GM18867 (cell line): ENCODE data around the gene TPPP.
A peak's percentile ranks its signal among the peaks of the same experiment; 100 is the strongest.

ENCODE experiments used
- ATAC-seq: cut with Tn5 transposase; IDR thresholded peaks from one replicate; pipeline ENCODE4 v1.9.1; 2021; ENCODE audit warnings: mild to moderate bottlenecking, moderate library complexity; ENCODE audit not compliant: unreplicated experiment

TPPP gene

DNA sequence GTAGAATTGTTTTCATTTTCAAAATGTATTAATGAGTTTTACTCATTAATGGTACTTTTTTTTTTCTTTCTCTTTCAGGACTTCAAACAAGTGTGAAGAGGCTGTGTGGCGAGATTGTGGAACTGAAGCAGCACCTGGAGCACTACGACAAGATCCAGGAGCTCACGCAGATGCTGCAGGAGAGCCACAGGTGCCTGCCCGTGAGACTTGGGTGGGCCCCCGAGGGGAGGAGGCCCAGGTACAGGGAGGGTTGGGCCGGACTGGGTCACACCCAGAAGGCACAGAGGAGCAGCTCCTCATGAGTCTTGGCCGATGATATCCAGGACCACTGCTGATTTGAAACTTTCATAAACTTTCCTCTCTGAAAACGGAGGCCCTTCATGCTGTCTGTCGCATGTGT, 45.4 kb downstream of the TPPP start:
- no peak for ATAC-seq

DNA sequence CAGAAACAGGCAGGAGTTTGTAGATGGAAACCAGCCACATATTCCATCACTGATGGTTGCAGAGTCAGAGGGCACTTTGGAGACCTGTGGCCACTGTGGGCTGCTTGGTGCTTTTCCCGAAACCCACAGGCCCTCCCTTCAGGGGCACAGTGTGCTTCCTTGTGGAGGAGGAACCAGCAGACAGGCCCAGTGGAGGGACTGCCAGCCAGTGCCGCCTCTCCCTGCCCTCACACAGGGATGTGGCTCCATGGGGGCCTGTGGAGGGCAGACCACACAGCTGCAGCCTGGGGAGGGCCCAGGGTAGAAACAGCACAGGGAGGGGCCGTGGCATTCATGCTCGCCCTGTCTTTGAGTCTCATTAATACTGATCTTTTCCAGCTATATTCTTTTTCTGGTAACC, 45.8 kb downstream of the TPPP start:
- no peak for ATAC-seq

DNA sequence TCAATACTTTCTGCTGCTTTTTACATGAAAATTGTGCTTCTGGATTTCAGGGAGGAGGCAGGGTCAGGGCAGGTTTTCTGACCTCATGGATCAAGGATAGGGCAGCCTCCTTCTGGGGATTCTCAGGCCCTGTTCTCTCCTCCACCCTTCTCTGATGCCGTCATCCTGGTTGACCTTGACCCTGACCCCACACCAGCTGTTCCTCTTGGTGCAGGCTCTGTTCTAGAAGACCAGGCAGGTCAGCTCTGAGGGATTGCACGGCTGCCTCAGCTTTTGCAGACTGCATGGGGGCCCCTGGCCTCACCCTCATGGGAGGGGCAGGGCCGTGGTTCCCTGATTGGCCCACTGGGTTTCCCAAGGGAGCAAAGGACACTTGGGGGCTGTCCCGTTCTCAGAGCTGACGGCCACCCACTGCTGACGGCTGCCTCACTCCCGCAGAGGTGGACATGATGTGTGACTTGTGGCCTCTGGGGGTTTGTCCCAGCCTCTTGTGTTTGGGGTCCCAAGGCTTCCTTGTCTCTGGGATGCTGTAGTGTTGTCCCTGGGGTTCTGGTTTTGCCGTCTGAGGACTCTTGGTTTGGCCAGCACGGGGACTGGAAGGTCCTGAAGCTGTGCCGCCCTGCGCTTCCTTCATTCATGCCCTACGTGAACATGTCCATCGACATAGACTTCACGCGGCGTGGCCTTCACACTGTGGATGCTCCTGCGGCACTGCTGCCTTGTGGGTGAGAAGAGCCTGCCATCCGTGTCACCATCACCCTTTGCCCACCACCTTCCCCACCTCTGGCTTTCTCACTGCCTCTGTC, 46.6 kb downstream of the TPPP start:
- ATAC-seq = no peak

DNA sequence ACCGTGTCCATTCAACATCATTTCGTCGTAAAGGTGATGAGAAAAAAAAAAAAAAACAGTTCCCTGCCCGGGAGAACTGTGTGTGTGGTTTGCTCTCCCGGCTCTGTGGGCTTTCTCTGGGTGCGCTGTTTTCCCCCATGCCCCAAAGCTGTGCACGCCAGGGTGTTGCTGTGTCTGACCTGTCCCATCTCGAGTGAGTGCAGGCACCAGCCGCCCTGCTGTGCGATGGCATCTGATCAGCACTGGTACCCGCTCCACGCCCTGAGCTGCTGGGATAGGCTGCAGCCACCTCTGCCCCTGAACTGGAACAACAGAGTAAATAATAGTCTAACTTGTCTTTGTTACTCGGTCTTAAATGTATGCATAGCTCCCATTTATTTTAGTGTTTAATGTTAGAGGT, 47.7 kb downstream of the TPPP start:
- ATAC-seq = no peak

DNA sequence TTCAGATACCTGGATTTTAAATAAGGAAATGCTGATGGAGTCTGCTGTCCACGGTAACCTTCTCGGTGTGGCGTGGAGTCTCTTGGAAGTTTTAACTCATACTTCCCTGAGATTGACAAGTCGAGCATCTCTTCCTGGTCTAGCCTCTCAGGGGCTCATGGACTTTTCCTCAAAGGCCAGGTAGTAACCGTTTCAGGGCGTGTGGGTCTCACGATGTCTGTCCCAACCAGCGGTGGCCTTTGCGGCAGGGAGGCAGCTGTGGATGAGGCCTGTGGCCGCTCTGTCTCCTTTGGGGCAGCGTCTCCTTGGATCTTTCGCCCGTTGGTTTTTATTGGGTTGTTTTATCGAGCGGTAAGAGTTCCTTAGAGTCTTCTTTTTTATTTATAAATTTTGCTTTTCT, 48.2 kb downstream of the TPPP start:
- ATAC-seq = no peak

- no peak for ATAC-seq
Observed at GRCh38 chr5:644509-644908, 48.6 kb downstream of the TPPP start.

DNA sequence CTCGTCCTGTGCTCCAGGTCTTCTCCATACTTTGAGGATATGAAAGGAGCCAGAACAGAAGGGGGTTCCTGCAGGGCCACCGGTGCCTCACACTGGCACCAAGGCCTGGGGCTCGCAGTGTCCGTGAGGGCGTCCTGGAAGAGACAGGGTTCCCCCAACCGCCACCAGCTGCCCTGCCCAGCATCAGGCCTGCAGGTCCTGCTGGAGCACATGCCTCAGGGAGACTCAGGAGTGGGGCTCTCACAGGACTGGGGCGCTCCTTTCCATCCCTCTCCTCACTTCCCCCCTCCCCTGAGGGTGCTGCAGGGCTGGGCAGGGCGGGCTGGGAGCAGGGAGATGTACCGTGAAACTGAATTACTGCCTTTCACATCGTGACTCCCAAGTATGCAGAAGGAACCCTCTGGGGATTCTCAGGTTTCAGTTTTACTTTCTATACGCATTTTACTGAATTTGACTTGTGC, 49.3 kb downstream of the TPPP start:
- ATAC-seq = peak; percentile 77

DNA sequence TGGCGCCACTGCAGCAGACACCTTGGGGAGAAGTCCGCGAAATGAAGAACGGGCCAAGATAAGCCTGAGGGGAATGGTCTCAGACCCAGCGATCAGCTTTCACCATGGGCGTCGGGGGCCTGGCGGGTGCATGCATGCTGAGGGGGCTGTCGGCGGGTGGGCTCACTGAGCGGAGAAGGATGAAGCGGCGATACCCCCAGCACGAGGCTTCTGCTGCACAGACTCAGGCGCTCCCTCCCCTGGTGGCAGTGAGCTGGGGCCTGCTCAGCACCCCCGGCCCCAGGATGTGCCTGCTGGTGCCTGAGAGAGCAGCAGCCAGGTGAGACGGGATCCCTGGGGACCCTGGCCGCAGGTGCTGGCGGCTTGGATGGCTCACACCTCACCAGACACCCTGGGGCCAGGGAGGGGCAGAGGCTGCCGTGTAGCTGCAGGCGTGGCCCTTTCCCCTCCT, 49.8 kb downstream of the TPPP start:
- ATAC-seq = peak; percentile 37

- ATAC-seq = no peak
Observed at GRCh38 chr5:642481-642880, 50.7 kb downstream of the TPPP start.

DNA sequence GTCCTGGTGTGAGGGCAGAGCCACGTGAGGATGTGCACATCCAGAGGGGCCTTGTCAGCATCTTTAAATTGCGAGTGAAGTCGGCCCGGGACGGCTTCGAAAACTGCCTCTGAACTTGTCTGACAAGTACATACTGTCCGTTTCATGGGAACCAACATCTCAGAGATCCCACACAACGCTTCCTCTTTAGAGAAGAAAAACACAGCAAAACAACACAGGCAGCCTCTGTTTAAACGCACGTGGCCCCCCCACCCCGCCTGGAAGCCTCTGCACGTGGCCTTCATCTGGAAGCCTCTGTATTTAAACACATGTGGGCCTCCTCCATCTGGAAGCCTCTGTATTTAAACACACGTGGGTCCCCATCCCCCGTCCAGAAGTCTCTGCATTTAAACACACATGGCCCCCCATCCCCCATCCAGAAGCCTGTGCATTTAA, 51.8 kb downstream of the TPPP start:
- no peak for ATAC-seq

DNA sequence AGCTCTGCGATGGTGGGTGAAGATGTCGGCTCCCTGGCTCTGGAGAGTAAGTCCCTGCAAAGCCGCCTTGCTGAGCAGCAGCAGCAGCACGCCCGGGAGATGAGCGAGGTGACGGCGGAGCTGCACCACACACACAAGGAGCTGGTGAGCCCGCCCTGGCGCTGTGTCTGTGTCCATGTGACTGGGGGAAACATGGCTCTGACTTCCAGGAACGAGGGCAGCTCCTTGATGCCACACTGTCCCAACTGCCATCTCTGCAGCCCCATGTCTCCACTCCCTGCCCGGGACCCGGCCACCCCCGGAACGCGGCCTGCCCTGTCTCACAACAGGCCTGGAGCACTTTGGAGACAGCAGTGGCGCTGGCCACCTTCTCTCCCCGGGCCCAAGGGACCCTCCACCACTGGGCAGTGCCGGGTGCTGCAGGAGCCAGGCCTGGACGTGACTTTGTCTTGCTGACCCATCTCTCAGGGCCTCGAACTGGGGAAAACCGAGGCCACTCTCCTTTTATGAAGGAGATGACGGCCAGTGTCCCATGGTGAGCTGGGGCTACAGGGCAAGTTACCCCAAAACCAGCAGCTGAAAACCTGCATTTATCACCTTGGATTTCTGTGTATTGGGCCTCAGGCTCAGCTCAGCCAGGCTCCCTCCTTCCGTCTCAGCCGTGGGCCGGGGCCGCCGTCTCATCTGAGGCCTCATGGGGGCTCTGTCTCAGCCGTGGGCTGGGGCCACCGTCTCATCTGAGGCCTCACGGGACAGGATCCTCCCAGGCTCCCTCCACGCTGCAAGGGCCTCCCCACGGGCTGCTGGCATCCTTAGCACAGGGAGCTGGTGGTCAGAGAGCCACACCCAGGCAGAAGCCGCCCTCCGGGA, 52.5 kb downstream of the TPPP start:
- no peak for ATAC-seq

DNA sequence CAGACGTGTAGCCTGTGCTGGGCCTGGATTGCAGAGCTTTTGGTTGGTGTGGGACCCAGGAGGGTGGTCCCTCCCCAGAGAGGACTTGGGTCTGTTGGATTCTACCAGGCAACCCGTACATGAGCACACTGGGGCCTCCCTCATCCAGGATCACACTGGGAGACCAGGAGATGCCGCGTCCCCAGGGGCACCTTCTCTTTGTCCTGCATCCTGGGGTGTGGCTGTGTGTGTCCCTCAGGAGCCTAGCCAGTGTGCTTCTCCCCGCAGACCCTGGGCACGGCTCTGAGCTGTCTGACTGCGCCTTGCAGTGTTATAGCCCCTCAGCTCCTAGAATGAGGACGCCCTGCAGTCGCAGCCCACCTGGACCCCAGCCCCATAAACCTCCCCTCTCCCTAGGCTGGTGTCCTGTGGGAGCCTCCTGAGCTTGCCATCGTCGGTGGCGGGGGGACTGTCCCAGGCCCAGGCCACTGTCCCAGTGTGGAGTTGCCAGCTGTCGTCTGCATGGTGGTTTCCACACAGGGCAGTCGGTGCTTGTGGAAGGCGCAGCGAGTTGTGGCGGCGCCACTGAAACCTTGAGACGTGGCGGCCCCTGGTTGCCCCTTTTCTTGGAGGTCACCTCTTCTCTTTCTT, 53.5 kb downstream of the TPPP start:
- ATAC-seq = no peak

DNA sequence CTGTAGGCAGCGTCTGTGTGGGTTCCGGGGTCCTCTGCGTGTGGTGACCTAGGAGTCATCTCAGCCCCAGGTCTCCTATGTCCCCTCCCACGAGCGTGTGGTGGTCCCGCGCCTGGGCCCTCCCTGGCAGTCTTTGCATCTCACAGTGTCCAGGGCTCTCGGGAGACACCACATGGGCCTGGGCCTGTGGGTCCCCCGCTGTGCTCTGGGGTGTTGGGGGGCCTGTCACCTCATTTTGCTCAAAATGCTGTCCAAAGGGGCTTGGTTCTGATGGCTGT, 54.0 kb downstream of the TPPP start:
- no peak for ATAC-seq

DNA sequence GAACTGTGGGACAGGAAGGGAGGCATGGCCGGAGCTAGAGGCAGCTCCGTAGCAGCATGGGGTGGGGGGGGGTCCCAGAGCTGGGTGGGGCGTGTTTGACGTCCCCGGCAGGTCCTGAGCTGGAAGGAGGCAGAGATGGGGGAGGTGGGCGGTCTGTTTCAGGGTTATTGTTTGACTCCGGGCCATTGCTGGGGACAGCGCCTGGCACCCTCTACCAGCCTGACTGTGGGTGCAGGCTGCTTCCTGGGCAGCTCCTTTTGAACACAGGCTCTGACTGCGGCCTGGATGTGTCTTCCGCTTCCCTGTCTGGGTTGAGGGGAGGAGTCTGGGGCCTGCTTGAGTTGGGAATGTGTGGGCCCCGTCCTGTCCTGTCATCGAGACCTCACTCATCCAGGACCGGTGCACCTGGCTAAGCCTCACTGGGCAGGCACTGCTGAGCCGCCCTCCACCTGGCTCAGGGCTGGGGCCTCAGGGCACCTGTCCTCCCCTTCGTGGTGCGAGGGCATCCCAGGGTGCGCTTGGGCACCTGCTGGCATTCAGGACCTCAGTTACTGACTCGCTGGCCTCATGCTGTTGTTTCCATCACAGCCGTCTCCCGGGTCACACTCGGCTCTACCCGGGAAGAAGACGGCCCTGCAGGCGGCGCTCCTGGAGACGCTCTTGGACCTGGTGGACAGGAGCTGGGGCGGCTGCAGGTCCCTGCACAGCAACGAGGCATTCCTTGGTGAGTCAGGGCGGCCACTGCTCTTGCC, 54.5 kb downstream of the TPPP start:
- no peak for ATAC-seq

DNA sequence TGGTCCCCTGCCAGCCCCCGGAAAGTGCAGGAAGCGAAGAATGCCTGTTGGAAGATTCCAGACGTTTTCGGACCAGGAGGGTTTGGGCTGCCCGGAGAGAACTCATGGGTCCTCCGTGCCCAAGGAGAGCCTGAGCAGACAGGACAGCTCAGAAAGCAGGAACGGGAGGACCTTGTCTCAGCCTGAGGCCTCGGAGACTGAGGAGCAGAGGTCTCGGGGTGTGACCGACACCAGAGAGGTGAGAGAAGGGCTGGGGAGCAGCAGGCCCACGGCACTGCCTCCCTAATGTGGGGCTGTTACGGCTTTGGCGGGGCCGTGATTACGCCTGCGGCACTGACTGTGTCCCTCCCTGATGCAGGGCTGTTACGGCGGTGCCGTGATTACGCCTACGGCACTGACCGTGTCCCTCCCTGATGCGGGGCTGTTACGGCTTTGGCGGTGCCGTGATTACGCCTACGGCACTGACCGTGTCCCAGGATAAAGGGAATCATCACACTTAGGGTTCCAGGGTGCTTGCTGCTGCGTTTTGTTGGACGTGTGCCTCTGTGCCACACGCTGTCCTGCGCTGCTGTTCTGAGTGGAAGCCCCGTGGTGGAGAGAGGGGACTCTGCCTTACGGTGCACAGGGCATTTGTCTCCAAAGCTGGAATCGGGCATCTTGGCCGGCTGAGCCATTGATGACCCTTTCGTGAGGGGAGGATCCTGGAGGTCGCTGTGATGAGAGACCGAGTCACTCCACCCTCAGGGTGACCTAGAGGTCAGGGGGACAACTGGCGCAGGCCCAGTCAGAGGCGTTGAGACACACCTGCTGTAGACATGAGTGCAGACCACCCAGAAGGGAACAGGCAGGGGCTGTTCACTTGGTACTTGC, 55.3 kb downstream of the TPPP start:
- ATAC-seq = no peak

- no peak for ATAC-seq
Observed at GRCh38 chr5:636951-637350, 56.2 kb downstream of the TPPP start.

GRCh38 chr5:635306-636055, 57.7 kb downstream of the TPPP start:
- no peak for ATAC-seq

DNA sequence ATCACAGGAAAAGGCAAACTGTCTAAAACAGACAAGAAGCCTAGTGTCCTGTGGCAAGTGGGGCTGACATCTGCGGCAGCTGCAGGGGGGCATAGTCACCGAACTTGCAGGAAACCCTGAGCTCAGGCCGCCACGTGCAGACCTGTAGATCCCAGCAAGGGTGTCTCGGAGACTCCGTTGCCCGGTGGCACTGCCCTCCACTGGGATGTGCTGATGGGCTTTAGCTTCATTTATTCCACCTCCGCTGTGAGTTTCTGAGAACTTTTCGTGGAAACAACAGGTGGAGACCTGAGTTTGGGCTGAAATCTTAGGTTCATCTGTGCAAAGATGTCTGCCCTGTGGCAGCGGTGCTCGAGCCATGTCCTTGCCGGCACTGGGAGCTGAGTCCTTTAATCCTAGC, 59.0 kb downstream of the TPPP start:
- ATAC-seq = no peak

DNA sequence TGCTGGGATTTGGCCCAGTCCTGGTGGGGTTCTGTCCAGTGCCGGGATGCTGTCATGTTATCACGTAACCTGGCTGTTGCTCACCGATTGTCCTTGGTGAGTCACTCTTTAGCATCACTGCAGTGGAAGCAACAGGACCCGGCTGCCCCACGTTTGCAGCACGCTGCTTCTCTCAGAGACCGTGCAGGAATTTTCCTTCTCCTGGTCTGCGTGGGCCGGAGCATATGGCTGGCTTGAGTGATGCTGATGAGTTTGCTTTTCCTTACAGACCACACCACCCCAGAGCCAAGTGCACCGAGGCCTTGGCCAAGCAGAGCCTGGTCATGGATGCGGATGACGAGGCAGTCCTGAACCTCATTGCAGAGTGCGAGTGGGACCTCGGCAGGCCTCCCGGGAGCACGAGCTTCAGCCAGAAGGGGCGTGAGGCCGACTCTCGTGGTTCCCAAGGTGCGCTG, 59.6 kb downstream of the TPPP start:
- ATAC-seq = no peak
